Measurements from ENCODE around the gene SETBP1.
A peak's percentile ranks its signal among the peaks of the same experiment; 100 is the strongest.

SETBP1 gene

GRCh38 chr18:44849361-44849760, 168.7 kb downstream of the SETBP1 start:
- in situ Hi-C loops (cut with HindIII; ENCODE audit: low pct_unique_long_range_greater_than_20kb, low sequenced_read_pairs): no loop called here
- DNase-seq (ENCODE audit: low read depth in 1 of 2, low spot score in 1 of 2): no peak
- TF ChIP-seq JUND (IDR thresholded peaks at IDR 0.05; ENCODE audit: low read depth): no peak

DNA sequence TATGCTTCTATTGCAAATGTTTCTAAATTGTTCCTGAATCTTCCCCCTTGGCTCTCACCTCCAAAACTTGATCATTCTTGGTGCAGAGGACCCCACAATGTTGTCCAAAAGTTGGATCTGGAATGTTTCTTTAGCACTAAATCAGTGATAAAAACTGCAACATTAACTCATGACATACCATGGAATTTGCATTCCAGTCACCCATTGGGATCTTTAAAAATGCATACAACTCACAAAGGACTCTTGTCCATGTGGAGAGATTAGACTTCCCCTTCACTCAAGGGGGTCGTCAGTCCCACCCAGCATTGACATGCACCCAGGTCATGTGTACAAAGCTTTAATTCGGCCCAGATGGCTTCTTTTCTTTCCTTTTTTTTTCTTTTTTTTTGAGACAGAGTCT, 169.3 kb downstream of the SETBP1 start:
- in situ Hi-C loops (cut with HindIII; ENCODE audit: low pct_unique_long_range_greater_than_20kb, low sequenced_read_pairs): no loop called here
- DNase-seq (ENCODE audit: low read depth in 1 of 2, low spot score in 1 of 2): no peak
- no peak for TF ChIP-seq JUND (IDR thresholded peaks at IDR 0.05; ENCODE audit: low read depth)

DNA sequence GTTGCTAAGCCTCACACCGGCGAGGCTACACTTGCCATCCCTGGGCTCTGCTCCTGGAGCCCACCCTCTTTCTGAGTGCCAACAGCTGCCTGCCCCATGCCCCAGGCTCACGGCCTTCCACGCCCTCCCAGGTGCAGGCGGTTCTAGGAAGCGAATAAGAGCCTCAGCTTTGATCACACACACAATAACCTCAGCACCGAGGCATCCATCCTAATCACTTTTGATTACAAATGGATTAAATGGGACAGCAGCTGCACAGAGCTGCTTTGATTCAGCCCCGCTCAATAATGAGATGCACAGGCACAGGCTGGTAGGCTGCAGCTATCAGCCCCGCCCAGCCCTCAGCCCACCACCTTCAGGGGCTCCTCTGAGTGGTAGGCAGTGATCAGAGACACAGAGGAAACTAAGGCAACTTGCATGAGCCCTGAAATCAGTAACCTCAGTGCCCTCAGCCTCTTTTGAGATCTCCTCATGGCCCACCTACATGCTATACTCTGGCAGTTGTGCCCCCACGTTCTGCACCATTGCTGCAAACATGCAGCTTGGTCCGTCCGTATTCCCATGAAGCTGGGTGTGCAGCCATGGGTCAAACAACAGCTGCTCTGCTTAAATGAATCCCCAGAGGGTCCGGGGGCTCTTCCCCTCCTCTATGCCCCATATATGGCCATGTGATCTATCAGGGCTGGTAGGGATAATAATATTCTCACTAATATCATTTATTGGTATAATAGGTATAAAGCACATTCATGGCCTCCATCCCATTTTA, 171.4 kb downstream of the SETBP1 start:
- no peak for TF ChIP-seq JUND (IDR thresholded peaks at IDR 0.05; ENCODE audit: low read depth)
- in situ Hi-C loops (cut with HindIII; ENCODE audit: low pct_unique_long_range_greater_than_20kb, low sequenced_read_pairs): no loop called here
- DNase-seq (ENCODE audit: low read depth in 1 of 2, low spot score in 1 of 2): no peak

DNA sequence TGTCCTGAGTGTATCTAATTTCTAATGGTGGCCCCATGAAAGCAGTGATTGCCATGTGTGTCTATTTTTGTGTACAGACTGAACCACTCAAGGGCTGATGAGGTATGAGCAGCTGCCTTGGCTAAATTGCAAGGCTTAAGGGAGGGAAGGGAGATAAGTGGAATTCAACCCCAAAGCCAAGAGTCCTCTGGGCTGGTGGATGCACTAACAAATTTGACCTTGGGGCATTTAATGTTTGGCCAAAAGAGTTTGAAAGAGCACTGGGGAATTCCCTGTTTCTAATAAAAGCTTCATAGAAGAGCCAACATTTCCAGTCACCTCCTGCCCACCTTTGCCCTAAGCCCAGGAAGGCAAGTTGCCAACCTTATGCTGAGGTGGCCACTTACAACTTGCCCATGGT, 172.1 kb downstream of the SETBP1 start:
- in situ Hi-C loops (cut with HindIII; ENCODE audit: low pct_unique_long_range_greater_than_20kb, low sequenced_read_pairs): no loop called here
- DNase-seq (ENCODE audit: low read depth in 1 of 2, low spot score in 1 of 2): no peak
- TF ChIP-seq JUND (IDR thresholded peaks at IDR 0.05; ENCODE audit: low read depth): no peak

DNA sequence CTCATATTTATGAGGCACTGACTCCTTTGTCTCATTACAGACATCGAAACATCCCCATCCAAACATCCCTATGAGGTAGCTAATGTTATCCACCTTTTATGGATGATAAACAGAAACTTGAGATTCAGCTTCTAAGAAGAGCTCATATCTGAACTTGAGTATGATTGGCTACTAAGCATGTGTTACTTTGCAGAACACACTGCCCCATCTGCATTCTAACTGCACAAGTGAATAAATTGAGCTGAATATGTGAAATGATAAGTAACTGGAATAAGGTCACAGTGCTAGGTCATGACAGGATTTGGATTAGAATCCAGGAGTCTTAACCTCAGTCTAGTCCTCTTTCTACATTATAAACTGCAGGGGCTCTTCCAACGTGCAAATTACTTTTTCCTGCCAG, 172.7 kb downstream of the SETBP1 start:
- DNase-seq (ENCODE audit: low read depth in 1 of 2, low spot score in 1 of 2): no peak
- TF ChIP-seq JUND (IDR thresholded peaks at IDR 0.05; ENCODE audit: low read depth): no peak
- in situ Hi-C loops (cut with HindIII; ENCODE audit: low pct_unique_long_range_greater_than_20kb, low sequenced_read_pairs): no loop called here

DNA sequence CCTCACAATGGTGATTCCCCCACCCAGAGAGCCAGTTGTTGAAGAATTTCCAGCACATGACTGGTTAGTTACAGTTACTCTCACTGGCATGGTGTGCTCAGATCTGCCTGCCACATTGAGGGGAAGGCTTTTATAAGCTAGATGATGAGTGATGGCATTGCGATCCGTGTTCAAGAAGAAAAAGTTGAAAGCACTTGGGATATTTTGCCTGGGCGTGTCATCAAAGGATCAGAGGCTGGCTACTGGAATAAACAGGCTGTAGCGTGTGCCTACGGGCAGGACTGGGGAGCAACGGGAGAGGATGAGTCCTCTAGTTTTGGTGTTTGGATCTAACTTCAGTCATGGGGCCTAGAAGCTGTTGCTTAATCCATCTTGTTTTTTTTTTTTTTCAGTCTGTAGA, 175.0 kb downstream of the SETBP1 start:
- no peak for DNase-seq (ENCODE audit: low read depth in 1 of 2, low spot score in 1 of 2)
- in situ Hi-C loops (cut with HindIII; ENCODE audit: low pct_unique_long_range_greater_than_20kb, low sequenced_read_pairs): no loop called here
- TF ChIP-seq JUND (IDR thresholded peaks at IDR 0.05; ENCODE audit: low read depth): no peak

DNA sequence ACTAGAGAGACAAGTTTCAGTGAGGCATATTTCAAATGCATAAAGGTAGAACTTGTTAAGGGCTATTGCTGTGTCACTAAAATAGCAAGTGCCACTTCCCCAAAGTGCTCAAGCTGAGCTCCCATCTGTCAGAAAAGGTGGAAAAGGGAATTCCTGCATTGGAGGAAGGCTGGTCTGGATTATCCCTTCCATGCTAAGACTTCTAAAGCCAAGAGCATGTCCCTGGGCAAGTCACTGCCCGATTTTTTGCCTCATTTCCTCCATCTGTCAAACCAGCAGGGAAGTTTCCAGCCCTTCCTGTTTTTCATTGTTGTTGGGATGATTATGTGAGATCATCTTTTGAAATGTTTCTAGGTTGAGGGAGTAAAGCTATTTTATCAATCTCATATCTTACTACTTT, 175.5 kb downstream of the SETBP1 start:
- TF ChIP-seq JUND (IDR thresholded peaks at IDR 0.05; ENCODE audit: low read depth): no peak
- in situ Hi-C loops (cut with HindIII; ENCODE audit: low pct_unique_long_range_greater_than_20kb, low sequenced_read_pairs): no loop called here
- DNase-seq (ENCODE audit: low read depth in 1 of 2, low spot score in 1 of 2): no peak

DNA sequence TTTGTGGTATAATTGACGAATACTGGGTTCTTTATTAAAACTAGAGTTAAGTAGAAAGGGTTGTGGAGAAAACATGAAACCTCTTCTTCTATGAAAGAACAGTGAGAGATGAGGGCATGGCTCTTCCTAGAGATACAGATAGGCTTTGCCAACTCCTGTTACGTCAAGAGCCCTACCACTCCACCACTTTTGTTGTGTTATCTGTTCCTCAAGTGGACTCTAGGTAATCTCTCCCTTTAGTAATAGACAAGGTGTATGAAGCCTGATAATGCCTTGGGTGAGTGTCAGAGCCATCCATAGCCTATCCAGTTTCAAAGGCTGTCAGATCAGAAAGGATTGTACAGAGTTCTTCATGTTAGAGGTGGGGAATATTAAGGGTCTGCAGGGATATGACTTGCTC, 176.4 kb downstream of the SETBP1 start:
- in situ Hi-C loops (cut with HindIII; ENCODE audit: low pct_unique_long_range_greater_than_20kb, low sequenced_read_pairs): no loop called here
- TF ChIP-seq JUND (IDR thresholded peaks at IDR 0.05; ENCODE audit: low read depth): no peak
- DNase-seq (ENCODE audit: low read depth in 1 of 2, low spot score in 1 of 2): no peak

- in situ Hi-C loops (cut with HindIII; ENCODE audit: low pct_unique_long_range_greater_than_20kb, low sequenced_read_pairs): no loop called here
- DNase-seq (ENCODE audit: low read depth in 1 of 2, low spot score in 1 of 2): no peak
- no peak for TF ChIP-seq JUND (IDR thresholded peaks at IDR 0.05; ENCODE audit: low read depth)
These were observed 177.2 kb downstream of the SETBP1 start for GRCh38 chr18:44857744-44858491.

- peak; percentile 14 to 66 for DNase-seq (ENCODE audit: low read depth in 1 of 2, low spot score in 1 of 2)
- no peak for TF ChIP-seq JUND (IDR thresholded peaks at IDR 0.05; ENCODE audit: low read depth)
- in situ Hi-C loops (cut with HindIII; ENCODE audit: low pct_unique_long_range_greater_than_20kb, low sequenced_read_pairs): no loop called here
These were observed 178.6 kb downstream of the SETBP1 start for GRCh38 chr18:44859263-44859662.

GRCh38 chr18:44859751-44860439, 179.2 kb downstream of the SETBP1 start:
- no peak for DNase-seq (ENCODE audit: low read depth in 1 of 2, low spot score in 1 of 2)
- no peak for TF ChIP-seq JUND (IDR thresholded peaks at IDR 0.05; ENCODE audit: low read depth)
- in situ Hi-C loops (cut with HindIII; ENCODE audit: low pct_unique_long_range_greater_than_20kb, low sequenced_read_pairs): no loop called here

- in situ Hi-C loops (cut with HindIII; ENCODE audit: low pct_unique_long_range_greater_than_20kb, low sequenced_read_pairs): no loop called here
- DNase-seq (ENCODE audit: low read depth in 1 of 2, low spot score in 1 of 2): no peak
- TF ChIP-seq JUND (IDR thresholded peaks at IDR 0.05; ENCODE audit: low read depth): no peak
These were observed 181.4 kb downstream of the SETBP1 start for GRCh38 chr18:44862112-44862511.

GRCh38 chr18:44866103-44866502, 185.4 kb downstream of the SETBP1 start:
- no peak for DNase-seq (ENCODE audit: low read depth in 1 of 2, low spot score in 1 of 2)
- TF ChIP-seq JUND (IDR thresholded peaks at IDR 0.05; ENCODE audit: low read depth): no peak
- in situ Hi-C loops (cut with HindIII; ENCODE audit: low pct_unique_long_range_greater_than_20kb, low sequenced_read_pairs): no loop called here
